CD8-positive, alpha-beta memory T cell (primary cell): ENCODE results near the gene DCTD. TPM values are rescaled to one million over a fixed set of nuclear protein-coding genes. Genes with fewer than 3 reads are reported as not detected.

Experiments used
- CTCF ChIA-PET: fragments of 350-600 bp; sonication (Branson Sonifier 250); formaldehyde crosslinking; loops from one replicate; lab custom pipeline; 2021; ENCODE audit warnings: antibody characterized with exemption; lab: Charles Lee
- POLR2A ChIA-PET: fragments of 350-600 bp; sonication (Branson Sonifier 250); formaldehyde crosslinking; loops from one replicate; lab custom pipeline; 2021; ENCODE audit warnings: antibody characterized with exemption; lab: Charles Lee
- DNase-seq, 5 donors: peaks; one replicate each; pipeline versions ENCODE4 v3.0.0 to v3.0.0-alpha.2; 2020 to 2022; ENCODE audit warnings: mixed read lengths in 1 of 5
- H3K27ac ChIP-seq: one replicate; pipeline ENCODE4 v1.7.0; 2013; ENCODE audit warnings: low read depth, mild to moderate bottlenecking, low read length, moderate library complexity
- H3K27me3 ChIP-seq: 2 replicates; pipeline ENCODE4 v1.7.0; 2013; ENCODE audit warnings: low read length, mild to moderate bottlenecking; ENCODE audit not compliant: insufficient read depth, poor library complexity, severe bottlenecking
- H3K36me3 ChIP-seq: 2 replicates; pipeline ENCODE4 v1.7.0; 2013; ENCODE audit warnings: mild to moderate bottlenecking, low read length, moderate library complexity; ENCODE audit not compliant: insufficient read depth
- H3K4me1 ChIP-seq: 2 replicates; pipeline ENCODE4 v1.7.0; 2013; ENCODE audit warnings: mild to moderate bottlenecking, low read length, moderate library complexity; ENCODE audit not compliant: insufficient read depth
- H3K4me3 ChIP-seq: 2 replicates; pipeline ENCODE4 v1.7.0; 2013; ENCODE audit warnings: mild to moderate bottlenecking, low read length
- H3K9me3 ChIP-seq: 2 replicates; pipeline ENCODE4 v1.7.0; 2013; ENCODE audit warnings: mild to moderate bottlenecking, low read length
- H3K27ac Mint-ChIP-seq, 8 donors: one replicate each; pipeline ENCODE4 v1.8.0; 2020 to 2021; ENCODE audit warnings: mixed read lengths in 8 of 8, mild to moderate bottlenecking in 6 of 8, inconsistent platforms in 3 of 8, moderate library complexity in 3 of 8
- H3K27me3 Mint-ChIP-seq, 2 donors: one replicate each; pipeline ENCODE4 v1.8.0; 2020 to 2021; ENCODE audit warnings: mixed read lengths in 2 of 2, mild to moderate bottlenecking in 1 of 2, moderate library complexity in 1 of 2
- H3K36me3 Mint-ChIP-seq, 3 donors: one replicate each; pipeline ENCODE4 v1.8.0; 2020 to 2021; ENCODE audit warnings: mixed read lengths in 3 of 3, inconsistent platforms in 1 of 3, mild to moderate bottlenecking in 1 of 3
- H3K4me1 Mint-ChIP-seq, 3 donors: one replicate each; pipeline ENCODE4 v1.8.0; 2020 to 2021; ENCODE audit warnings: mixed read lengths in 3 of 3, inconsistent platforms in 1 of 3, mild to moderate bottlenecking in 1 of 3
- H3K4me3 Mint-ChIP-seq, 7 donors: one replicate each; pipeline ENCODE4 v1.8.0; 2020 to 2021; ENCODE audit warnings: mixed read lengths in 7 of 7, mild to moderate bottlenecking in 6 of 7, moderate library complexity in 4 of 7, inconsistent platforms in 2 of 7
- H3K9me3 Mint-ChIP-seq, 5 donors: one replicate each; pipeline ENCODE4 v1.8.0; 2020 to 2022; ENCODE audit warnings: mixed read lengths in 5 of 5, mild to moderate bottlenecking in 3 of 5, moderate library complexity in 2 of 5, inconsistent platforms in 1 of 5
- polyA plus RNA-seq: library from polyadenylated mRNA; unstranded; fragments of 300-500 nt; fragmentation: Illumina TruSeq; gene quantifications from one replicate; pipeline ENCODE4 v1.2.3, GENCODE V29; 2021
- total RNA-seq, 2 experiments: library from RNA; stranded (reverse); gene quantifications; one replicate each; pipeline ENCODE4 v1.2.3, GENCODE V29; 2021

DCTD gene
- total and polyA plus RNA-seq, 3 experiments from 2014 or later: 105 to 150 (median 145) TPM

DNA sequence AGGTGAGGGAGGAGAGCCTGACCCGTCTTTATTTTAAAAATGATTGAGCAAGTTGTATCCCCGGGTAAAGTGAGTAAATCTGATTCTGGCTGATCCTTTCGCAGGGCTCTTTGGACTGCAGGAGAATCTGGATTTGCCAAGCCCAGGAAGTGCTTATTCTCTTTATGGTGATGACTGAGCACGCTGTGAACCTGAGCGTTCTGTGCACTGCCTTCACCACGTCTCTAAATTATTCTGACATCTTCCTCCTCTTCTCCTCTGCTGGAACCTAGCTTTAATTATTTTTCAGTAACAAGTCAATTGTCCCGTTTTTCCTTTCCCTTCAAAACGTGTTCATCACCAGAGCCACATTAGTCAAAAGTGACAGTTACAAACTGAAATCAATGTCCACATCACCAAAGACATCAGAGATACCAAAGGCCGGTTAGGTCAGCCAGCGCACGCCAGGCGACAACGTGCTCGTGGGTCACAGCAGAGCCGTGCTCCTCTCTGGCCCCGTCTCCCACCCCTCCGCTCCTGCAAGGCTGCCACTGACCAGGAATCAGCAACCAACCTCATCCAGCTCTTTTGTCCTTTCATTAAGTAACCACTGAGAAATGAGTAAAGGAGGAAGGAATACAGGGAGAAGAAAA is 74.3 kb downstream of the DCTD start:
- Histone ChIP-seq H3K9me3 (no peaks in the 10 kb centered on the region), H3K36me3 (no peaks in the 10 kb centered on the region), H3K4me3 (no peak overlapping the region), H3K4me1 (no peaks in the 10 kb centered on the region), H3K27me3 (peaks cover 4% of the 10 kb centered on the region), H3K27ac (no peak overlapping the region)
- ChIA-PET CTCF (no interaction called here), POLR2A (no interaction called here)
- Mint-ChIP-seq H3K4me3 (no peak overlapping the region), H3K36me3 (no peaks in the 10 kb centered on the region), H3K27me3 (peaks cover 12 to 47% of the 10 kb centered on the region in 2 donors), H3K4me1 (no peaks in the 10 kb centered on the region), H3K9me3 (peaks cover 0 to 4% (median 0%) of the 10 kb centered on the region in 5 donors), H3K27ac (no peak overlapping the region)
- no peak for DNase-seq

DNA sequence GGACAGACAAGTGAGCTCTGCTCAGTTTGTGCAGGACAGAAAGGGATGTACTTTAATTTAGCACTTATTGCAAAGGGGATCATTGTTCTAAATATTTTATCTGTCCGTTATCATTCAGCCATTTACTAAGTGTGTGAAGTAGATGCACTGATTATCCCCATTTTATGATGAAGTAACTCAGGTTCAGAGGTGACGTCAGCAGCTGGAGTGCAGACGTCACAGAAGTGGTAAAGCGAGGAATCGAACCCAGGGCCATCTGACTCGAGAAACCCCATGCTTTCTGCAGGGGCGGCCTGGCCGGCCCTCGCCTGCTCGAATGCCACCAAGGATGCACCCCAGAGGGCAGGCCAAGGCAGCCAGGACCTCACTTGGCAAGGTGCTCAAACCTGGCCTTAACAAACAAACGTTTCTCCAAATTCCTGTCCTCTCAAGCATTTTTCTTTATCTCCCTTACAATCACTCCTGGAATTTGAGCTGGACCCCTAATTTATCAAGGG is 75.0 kb downstream of the DCTD start:
- no peak overlapping the region for H3K4me3 Mint-ChIP-seq
- POLR2A ChIA-PET: no interaction called here

DNA sequence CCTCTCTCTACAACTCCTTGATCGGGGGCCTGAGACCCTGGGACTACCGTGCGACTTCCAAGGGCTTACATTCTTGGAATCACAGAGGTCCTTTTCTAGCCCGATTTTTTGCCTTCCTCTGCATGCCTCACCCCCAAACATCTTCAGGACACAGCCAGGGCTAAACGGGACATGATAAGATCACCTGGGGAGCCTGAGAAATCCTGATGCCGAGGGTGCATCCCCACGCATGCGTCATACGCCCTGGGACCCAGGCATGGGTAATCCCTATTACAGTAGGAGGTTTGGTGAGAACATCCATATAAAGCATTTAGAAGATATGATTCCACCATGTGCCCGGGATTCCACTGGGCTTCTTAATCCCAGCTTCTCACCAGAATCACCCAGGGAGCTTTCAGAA is 77.1 kb downstream of the DCTD start:
- H3K9me3 Mint-ChIP-seq: peaks cover 0 to 7% (median 0%) of the 10 kb centered on the region in 5 donors
- H3K27me3 Mint-ChIP-seq: peaks cover 26 to 64% of the 10 kb centered on the region in 2 donors
- POLR2A ChIA-PET: interaction anchor here (0.6 kb wide), 1 partner anchor 78 kb away, joined by 3 read pairs; no protein-coding TSS in a partner anchor
- no peak overlapping the region for H3K27ac Mint-ChIP-seq
- Histone ChIP-seq H3K27ac (no peak overlapping the region), H3K4me1 (no peaks in the 10 kb centered on the region), H3K27me3 (peaks cover 4% of the 10 kb centered on the region), H3K4me3 (no peak overlapping the region), H3K36me3 (no peaks in the 10 kb centered on the region), H3K9me3 (no peaks in the 10 kb centered on the region)
- H3K36me3 Mint-ChIP-seq: no peaks in the 10 kb centered on the region
- no peak overlapping the region for H3K4me3 Mint-ChIP-seq
- peaks cover 0 to 4% (median 0%) of the 10 kb centered on the region in 3 donors for H3K4me1 Mint-ChIP-seq
- DNase-seq: no peak
- CTCF ChIA-PET: no interaction called here

More for the DNA sequence above, 75.0 kb downstream of the DCTD start:
- Histone ChIP-seq H3K9me3 (no peaks in the 10 kb centered on the region), H3K36me3 (no peaks in the 10 kb centered on the region), H3K4me3 (no peak overlapping the region), H3K27me3 (peaks cover 4% of the 10 kb centered on the region), H3K27ac (no peak overlapping the region), H3K4me1 (no peaks in the 10 kb centered on the region)
- CTCF ChIA-PET: no interaction called here
- Mint-ChIP-seq H3K9me3 (peaks cover 0 to 4% (median 0%) of the 10 kb centered on the region in 5 donors), H3K27ac (no peak overlapping the region), H3K27me3 (peaks cover 17 to 54% of the 10 kb centered on the region in 2 donors), H3K36me3 (no peaks in the 10 kb centered on the region), H3K4me1 (no peaks in the 10 kb centered on the region)
- DNase-seq: no peak

Other genes with a start within 250 kb of the DCTD start
- gene WWC2, start 181.9 kb upstream of the DCTD start, total RNA-seq: under 1 TPM; 0.80 to 0.85 TPM
- 1.7 TPM for gene WWC2, start 181.9 kb upstream of the DCTD start, polyA plus RNA-seq